Measurements from ENCODE around the gene IFNA1. TPM values are rescaled to one million over a fixed set of nuclear protein-coding genes. Genes with fewer than 3 reads are reported as not detected.

IFNA1 gene
- total RNA-seq, 4 donors from 2014 or later, result not detected

GRCh38 chr9:21465138-21465537, 24.9 kb downstream of the IFNA1 start:
- Histone ChIP-seq H3K9me3 (no peaks in the 10 kb centered on the region), H3K4me3 (replicated peaks in 1 of 3) (no peak overlapping the region), H3K27me3 (no peaks in the 10 kb centered on the region), H3K36me3 (no peaks in the 10 kb centered on the region), H3K4me1 (no peaks in the 10 kb centered on the region), H3K27ac (no peak overlapping the region)
- intact Hi-C loops (cut with DNase I), result loop anchor here (10.0 kb wide), 1 partner anchor 330 kb away; no protein-coding TSS in a partner anchor
- no peak for DNase-seq
- WGBS, 2 donors, result 90 to 100% methylated on average over 5 of the region's 5 CpGs
- TF ChIP-seq POLR2A (IDR thresholded peaks at IDR 0.05) (no peak), CTCF (IDR thresholded peaks at IDR 0.05) (no peak)

- TF ChIP-seq POLR2A (IDR thresholded peaks at IDR 0.05), result no peak
- TF ChIP-seq CTCF (IDR thresholded peaks at IDR 0.05), result peak in 5 of 6 experiments; percentile 43 to 84 (median 67)
Measured at GRCh38 chr9:21465859-21466518, 25.8 kb downstream of the IFNA1 start.

GRCh38 chr9:21470126-21470525, 29.9 kb downstream of the IFNA1 start:
- WGBS, 2 donors, result 89 to 94% methylated on average over 5 of the region's 5 CpGs
- intact Hi-C loops (cut with DNase I), result no loop called here

More at GRCh38 chr9:21465859-21466518, 25.8 kb downstream of the IFNA1 start:
- H3K9me3 ChIP-seq, result no peaks in the 10 kb centered on the region
- no peaks in the 10 kb centered on the region for H3K36me3 ChIP-seq
- H3K4me3 ChIP-seq (replicated peaks in 1 of 3), result no peak overlapping the region
- intact Hi-C loops (cut with DNase I), result loop anchor here (10.0 kb wide), 1 partner anchor 329 kb away; no protein-coding TSS in a partner anchor
- no peaks in the 10 kb centered on the region for H3K4me1 ChIP-seq
- no peaks in the 10 kb centered on the region for H3K27me3 ChIP-seq
- no peak for DNase-seq
- H3K27ac ChIP-seq, result no peak overlapping the region

GRCh38 chr9:21473236-21473635, 33.0 kb downstream of the IFNA1 start:
- H3K4me1 ChIP-seq, result no peaks in the 10 kb centered on the region
- no peaks in the 10 kb centered on the region for H3K36me3 ChIP-seq
- H3K9me3 ChIP-seq, result no peaks in the 10 kb centered on the region
- H3K27me3 ChIP-seq, result no peaks in the 10 kb centered on the region
- WGBS, 2 donors, result 92% methylated on average over 3 of the region's 3 CpGs
- no peak overlapping the region for H3K4me3 ChIP-seq (replicated peaks in 1 of 3)
- intact Hi-C loops (cut with DNase I), result no loop called here
- no peak for TF ChIP-seq POLR2A (IDR thresholded peaks at IDR 0.05)
- no peak for TF ChIP-seq CTCF (IDR thresholded peaks at IDR 0.05)
- DNase-seq, result no peak
- H3K27ac ChIP-seq, result no peak overlapping the region

More at GRCh38 chr9:21470126-21470525, 29.9 kb downstream of the IFNA1 start:
- DNase-seq, result no peak
- Histone ChIP-seq H3K4me1 (no peaks in the 10 kb centered on the region), H3K4me3 (replicated peaks in 1 of 3) (no peak overlapping the region), H3K36me3 (no peaks in the 10 kb centered on the region), H3K9me3 (no peaks in the 10 kb centered on the region), H3K27me3 (no peaks in the 10 kb centered on the region), H3K27ac (no peak overlapping the region)
- TF ChIP-seq POLR2A (IDR thresholded peaks at IDR 0.05) (no peak), CTCF (IDR thresholded peaks at IDR 0.05) (no peak)

GRCh38 chr9:21477466-21477865, 37.2 kb downstream of the IFNA1 start:
- intact Hi-C loops (cut with DNase I), result no loop called here
- Histone ChIP-seq H3K9me3 (no peaks in the 10 kb centered on the region), H3K36me3 (no peaks in the 10 kb centered on the region), H3K27ac (no peak overlapping the region), H3K4me3 (replicated peaks in 1 of 3) (no peak overlapping the region), H3K4me1 (no peaks in the 10 kb centered on the region), H3K27me3 (no peaks in the 10 kb centered on the region)
- 86 to 96% methylated on average over 2 of the region's 2 CpGs for WGBS, 2 donors
- TF ChIP-seq CTCF (IDR thresholded peaks at IDR 0.05) (no peak), POLR2A (IDR thresholded peaks at IDR 0.05) (no peak)
- DNase-seq, result no peak

All from thyroid gland (tissue), 4 donors.